ENCODE measurements around the gene UBR2.
"Not testable (repeated sequence)": the region's sequence is repeated elsewhere in the genome, so short reads cannot be mapped to it uniquely, and the experiment has no call there.

The UBR2 gene

DNA sequence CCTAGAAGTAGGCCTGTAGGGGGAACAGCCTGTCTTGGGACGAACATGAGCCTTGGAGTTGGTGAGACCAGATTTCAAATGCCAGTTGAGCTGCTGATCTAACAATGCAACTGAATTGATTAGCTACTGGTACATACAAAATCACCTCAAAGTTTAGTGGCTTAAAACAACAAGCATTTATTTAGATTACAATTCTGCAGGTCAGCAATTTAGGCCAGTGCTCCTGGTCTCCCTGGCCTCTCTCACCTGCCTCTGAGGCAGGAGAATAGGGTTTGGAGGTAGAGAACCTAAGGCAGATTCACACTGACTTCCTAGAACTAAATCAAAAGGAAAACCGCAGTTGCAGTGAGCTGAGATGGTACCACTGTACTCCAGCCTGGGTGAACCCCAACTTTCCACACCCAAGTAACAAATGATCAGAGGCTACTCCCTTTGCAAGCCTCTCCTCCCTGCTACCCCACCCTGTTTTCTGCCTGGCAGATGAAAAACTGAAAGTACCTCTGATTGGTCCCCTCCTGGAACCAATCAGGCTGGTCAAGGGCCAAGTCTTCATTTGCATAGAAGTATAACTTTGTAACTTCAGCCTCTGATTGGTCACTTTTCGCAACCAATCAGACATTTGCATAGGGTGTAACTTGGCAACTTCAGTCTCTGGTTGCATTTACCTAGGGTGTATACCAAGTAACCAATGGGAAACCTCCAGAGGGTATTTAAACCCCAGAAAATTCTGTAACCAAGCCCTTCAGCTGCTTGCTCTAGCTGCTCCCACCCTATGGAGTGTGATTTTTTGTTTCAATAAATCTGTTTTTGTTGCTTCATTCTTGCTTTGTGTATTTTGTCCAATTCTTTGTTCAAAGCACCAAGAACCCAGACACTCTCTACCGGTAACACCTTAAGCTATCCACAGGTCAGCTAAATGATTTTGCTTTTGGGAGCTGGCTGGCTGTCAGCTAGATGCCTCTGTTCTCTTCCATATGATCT lies 8.1 kb upstream of the UBR2 start:
- DNase-seq (ENCODE audit: low read depth in 4 of 4, low spot score in 1 of 4), result no peak

- no peak for DNase-seq (ENCODE audit: low read depth in 4 of 4, low spot score in 1 of 4)
Measured at GRCh38 chr6:42556462-42556861, 7.4 kb upstream of the UBR2 start.

DNA sequence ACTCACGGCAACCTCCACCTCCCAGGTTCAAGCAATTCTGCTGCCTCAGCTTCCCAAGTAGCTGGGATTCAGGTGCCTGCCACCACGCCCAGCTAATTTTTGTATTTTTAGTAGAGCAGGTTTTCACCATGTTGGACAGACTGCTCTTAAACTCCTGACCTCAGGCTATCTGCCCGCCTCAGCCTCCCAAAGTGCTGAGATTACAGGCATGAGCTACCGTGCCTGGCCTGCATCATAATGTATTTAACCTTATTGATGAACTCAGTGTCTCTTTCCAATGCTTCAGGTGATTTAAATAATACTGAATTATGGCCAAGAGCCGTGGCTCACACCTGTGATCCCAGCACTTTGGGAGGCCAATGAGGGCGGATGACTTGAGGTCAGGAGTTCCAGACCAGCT lies 4.6 kb upstream of the UBR2 start:
- DNase-seq (ENCODE audit: low read depth in 4 of 4, low spot score in 1 of 4), result not testable (repeated sequence)

- no peak for DNase-seq (ENCODE audit: low read depth in 4 of 4, low spot score in 1 of 4)
Measured at GRCh38 chr6:42561986-42562385, 1.8 kb upstream of the UBR2 start.

DNA sequence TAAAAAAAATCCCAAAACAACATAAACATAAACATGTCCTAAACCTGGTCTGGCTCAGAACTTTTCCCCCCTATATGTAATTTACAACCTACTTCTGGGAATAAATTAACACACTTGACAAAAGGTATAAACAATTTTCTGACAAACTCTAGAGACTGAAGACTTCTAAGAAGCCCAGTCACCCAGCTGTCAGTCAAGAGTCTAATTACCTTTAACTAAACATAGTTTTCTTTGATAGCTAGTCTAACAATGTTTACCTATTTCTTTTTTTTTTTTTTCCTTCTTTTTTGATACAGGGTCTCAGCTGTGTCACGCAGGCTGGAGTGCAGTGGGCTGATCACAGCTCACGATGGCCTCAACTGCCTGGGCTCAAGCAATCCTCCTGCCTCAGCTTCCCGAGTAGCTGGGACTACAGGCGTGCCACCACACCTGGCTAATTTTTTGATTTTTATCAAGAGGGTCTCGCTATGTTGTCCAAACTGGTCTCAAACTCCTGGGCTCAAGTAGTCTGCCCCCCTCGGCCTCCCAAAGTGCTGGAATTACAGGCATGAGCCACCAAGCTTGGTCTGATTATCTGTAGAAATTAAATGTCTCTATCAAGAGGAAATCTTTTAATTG lies 932 bp upstream of the UBR2 start:
- no peak for DNase-seq (ENCODE audit: low read depth in 4 of 4, low spot score in 1 of 4)

DNA sequence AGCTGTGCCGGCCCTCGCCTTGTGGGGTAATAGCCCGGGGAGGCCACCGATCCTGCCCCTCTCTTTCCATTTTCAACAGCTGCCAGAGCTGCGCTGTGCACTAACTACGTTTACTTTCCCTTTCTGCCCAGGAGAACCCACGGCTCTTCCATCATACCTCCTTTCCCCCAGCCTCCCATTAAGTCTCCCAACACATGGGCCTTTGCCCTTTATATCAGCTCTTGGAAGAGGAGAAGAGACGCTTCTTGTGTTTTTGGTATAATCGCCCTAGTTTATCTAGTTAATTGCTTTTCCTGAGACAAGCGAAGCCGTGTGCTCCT lies 637 bp downstream of the UBR2 start:
- no peak for DNase-seq (ENCODE audit: low read depth in 4 of 4, low spot score in 1 of 4)

DNA sequence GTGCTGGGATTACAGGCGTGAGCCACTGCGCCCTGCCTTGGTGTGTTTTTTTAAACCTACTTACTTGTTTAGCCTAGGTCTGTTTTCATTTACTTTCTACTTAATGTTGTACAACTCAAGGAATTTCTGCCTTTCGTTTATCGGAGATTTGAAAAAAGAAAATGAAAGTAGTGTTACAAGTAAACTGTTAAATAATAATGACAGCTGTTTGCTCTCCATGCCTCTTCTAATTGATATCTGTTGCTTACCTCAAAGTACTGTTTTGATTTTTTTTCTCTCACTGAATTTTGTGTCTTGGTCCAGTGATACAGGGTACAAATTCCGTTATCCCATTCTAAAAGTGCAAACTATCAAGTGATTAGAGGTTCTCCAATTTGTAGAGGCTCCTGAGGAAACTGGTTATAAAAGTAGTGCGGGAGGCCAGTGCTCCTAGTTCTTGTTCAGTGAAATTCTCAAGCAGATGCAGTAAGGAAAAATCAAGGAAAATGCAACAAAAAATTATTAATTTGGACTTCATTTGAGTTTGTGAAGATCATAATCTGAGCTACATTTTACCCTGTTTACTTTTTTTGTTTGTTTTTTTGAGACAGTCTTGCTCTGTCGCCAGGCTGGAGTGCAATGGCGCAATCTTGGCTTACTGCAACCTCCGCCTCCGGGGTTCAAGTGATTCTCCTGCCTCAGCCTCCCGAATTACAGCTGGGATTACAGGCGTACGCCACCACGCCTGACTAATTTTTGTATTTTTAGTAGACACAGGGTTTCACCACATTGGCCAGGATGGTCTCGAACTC lies 2.2 kb downstream of the UBR2 start:
- DNase-seq (ENCODE audit: low read depth in 4 of 4, low spot score in 1 of 4), result no peak

GRCh38 chr6:42566614-42567208 lies 2.9 kb downstream of the UBR2 start:
- DNase-seq (ENCODE audit: low read depth in 4 of 4, low spot score in 1 of 4), result no peak

DNA sequence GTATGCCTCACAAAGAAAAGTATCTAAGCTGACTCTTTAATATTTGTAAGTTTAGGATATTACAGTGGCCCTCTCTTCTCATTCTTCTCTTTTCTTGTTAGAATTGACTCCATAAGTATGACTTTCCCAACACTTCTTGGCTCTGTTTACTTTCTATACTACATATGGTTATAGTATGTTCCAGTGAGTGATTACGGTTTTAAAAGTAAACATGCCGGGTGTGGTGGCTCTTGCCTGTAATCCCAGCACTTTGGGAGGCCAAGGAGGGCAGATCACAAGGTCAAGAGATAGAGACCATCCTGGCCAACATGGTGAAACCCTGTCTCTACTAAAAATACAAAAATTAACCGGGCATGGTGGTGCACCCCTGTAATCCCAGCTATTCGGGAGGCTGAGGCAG lies 3.4 kb downstream of the UBR2 start:
- not testable (repeated sequence) for DNase-seq (ENCODE audit: low read depth in 4 of 4, low spot score in 1 of 4)

- DNase-seq (ENCODE audit: low read depth in 4 of 4, low spot score in 1 of 4), result no peak
Measured at GRCh38 chr6:42569102-42570028, 5.5 kb downstream of the UBR2 start.

DNA sequence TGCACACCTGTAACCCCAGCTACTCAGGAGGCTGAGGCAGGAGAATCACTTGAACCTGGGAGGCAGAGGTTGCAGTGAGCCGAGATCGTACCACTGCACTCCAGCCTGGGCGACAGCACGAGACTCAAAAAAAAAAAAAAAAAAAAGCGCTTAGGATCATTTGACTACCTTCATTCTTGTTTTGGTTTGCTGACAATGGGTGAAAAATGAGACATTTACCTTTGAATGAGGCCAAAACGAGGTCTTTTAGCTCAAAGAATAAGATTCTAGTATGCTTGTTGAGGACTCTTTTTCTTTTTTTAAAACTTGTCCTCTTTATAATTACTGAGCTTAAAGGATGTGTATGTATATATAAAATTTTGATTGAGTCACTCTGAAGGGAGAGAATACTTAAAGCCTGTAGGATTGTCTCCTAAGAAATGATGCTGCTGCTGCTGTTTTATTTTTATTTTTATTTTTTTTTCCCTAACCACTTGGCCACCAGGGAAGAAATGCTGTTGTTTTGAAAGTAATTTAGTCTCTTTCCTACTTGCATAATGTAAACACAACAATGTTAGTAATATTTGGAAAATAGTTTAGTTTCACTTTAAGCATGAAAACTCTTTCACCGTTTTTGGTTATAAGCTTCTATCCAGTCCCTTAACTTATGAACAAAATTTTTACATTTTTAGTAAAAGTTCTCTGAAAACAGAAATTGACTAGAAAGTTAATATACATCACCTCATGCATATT lies 7.9 kb downstream of the UBR2 start:
- no peak for DNase-seq (ENCODE audit: low read depth in 4 of 4, low spot score in 1 of 4)

GRCh38 chr6:42572523-42572922 lies 8.7 kb downstream of the UBR2 start:
- DNase-seq (ENCODE audit: low read depth in 4 of 4, low spot score in 1 of 4), result no peak

- not testable (repeated sequence) for DNase-seq (ENCODE audit: low read depth in 4 of 4, low spot score in 1 of 4)
Measured at GRCh38 chr6:42576538-42576937, 12.7 kb downstream of the UBR2 start.

GRCh38 chr6:42598300-42598699 lies 34.5 kb downstream of the UBR2 start:
- DNase-seq (ENCODE audit: low read depth in 4 of 4, low spot score in 1 of 4), result no peak

DNA sequence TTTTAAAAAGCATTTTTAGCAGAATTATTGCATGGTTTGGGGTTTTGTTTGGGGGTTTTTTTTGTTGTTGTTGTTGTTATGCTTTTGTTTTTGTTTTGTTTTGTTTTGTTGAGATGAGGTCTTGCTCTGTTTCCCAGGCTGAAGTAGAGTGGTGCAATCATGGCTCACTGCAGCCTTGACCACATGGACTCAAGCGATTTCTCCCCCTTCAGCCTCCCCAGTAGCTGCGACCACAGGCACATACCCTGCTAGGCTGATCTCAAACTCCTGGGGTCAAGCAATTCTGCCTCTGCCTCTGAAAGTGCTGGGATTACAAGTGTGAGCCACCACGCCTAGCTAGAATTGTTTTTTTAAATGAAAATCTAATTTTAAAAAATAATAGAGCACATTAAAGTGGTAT lies 35.7 kb downstream of the UBR2 start:
- no peak for DNase-seq (ENCODE audit: low read depth in 4 of 4, low spot score in 1 of 4)

- DNase-seq (ENCODE audit: low read depth in 4 of 4, low spot score in 1 of 4), result no peak
Measured at GRCh38 chr6:42604150-42604549, 40.3 kb downstream of the UBR2 start.

DNA sequence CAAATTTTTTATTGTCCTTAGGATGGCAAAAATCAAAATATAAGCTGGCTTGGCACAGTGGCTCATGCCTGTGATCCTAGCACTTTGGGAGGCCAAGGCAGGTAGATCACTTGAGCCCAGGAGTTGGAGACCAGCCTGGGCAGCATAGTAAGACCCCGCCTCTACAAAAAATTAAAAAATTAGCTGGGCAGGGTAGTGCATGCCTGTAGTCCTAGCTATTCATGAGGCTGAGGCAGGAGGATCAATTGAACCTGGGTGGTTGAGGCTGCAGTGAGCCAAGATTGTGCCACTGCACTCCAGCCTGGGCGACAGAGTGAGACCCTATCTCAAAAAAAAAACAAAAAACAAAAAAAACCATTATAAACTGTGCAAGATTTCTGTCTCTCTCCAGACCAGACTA lies 40.9 kb downstream of the UBR2 start:
- not testable (repeated sequence) for DNase-seq (ENCODE audit: low read depth in 4 of 4, low spot score in 1 of 4)

DNA sequence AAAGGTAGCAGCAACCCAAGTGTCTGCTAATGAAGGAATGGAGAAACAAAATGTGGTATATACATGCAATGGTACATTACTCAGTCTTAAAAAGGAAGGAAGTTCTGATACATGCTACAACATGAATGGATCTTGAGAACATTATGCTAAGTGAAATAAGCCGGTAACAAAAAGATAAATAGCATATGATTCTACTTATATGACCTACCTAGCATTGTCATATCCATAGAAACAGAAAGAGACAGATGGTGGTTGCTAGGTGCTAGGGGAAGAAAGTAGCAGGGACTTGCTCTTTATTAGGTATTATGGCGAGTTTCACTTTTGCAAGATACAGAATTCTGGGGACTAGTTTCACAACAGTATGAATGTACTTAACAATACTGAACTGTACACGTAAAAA lies 46.6 kb downstream of the UBR2 start:
- DNase-seq (ENCODE audit: low read depth in 4 of 4, low spot score in 1 of 4), result no peak

DNA sequence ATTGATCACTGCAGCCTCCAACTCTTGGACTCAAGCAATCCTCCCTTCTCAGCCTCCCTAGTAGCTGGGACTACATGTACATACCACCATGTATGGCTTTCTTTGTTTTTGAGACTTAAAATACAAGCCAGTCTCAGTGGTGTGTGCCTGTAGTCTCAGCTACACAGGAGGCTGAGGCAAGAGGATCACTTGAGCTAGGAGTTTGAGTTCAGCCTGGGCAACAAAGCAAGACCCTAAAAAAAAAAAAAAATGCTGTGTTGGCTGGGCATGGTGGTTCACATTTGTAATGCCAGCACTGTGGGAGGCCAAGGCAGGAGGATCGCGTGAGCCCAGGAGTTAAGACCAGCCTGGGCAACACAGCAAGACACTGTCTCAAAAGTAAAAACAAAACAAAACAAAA lies 51.7 kb downstream of the UBR2 start:
- DNase-seq (ENCODE audit: low read depth in 4 of 4, low spot score in 1 of 4), result no peak

DNA sequence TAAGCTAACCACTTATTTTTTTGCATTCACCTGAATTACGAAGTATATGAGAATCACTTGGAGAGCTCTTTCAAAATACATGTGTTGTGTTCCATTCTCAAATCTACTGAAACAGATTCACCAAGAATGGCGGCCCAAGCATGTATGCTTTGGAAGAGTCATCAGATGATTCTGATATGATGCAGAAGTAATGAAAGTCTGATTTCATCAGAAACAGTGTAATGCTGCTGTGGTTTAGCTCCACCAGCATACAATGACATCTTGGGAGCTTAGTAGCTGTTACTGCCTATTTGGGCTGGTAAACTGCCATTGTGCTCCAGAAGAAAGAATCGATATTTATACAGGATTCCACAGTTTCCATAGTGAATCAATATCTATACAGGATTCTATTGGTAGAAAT lies 52.9 kb downstream of the UBR2 start:
- DNase-seq (ENCODE audit: low read depth in 4 of 4, low spot score in 1 of 4), result no peak

Data from stimulated activated CD4-positive, alpha-beta T cell treated with anti-CD3 and anti-CD28 coated beads, Interleukin-1b, Interleukin-23, amount 100 ng/mL, for 24 hours (primary cell).